ENCODE results near the gene PEX19.

Gene PEX19

DNA sequence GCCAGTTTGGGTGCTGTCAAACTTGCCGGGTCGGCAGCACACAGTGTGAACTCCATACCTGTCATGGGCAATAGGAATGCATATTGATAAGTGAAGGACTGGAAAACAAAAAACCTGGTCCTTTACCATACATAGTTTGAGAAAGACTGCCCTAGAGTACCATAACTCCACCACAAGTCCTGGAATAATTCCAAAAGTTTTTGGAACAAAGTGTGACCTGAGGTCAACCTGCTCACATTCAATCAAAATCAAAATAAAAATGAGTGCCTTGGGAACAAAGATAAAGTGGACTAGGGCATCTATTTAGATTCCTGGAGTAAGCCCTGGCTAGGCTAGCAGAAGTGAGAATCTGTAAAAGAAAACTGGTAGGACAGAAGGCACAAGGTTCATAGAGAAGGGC, 7.6 kb downstream of the PEX19 start:
- DNase-seq, result no peak

DNA sequence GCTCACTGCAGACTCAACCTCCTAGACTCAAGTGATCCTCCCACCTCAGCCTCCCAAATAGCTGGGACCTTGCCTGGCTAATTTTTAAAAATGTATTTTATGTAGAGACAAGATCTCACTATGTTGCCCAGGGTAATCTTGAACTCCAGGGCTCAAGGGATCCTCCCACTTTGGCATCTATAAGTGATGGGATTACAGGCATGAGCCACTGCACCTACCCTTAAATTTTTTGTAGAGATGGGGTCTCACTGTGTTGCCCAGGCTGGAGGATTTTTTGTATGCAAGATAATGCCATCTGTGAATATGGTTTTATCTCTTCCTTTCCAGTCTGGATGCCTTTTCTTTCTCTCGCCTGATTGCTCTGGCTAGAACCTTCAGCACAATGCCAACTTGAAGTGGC, 13.9 kb downstream of the PEX19 start:
- DNase-seq, result no peak

GRCh38 chr1:160267284-160267991, 17.5 kb downstream of the PEX19 start:
- no peak for DNase-seq

- no peak for DNase-seq
Observed at GRCh38 chr1:160264795-160265307, 20.1 kb downstream of the PEX19 start.

DNA sequence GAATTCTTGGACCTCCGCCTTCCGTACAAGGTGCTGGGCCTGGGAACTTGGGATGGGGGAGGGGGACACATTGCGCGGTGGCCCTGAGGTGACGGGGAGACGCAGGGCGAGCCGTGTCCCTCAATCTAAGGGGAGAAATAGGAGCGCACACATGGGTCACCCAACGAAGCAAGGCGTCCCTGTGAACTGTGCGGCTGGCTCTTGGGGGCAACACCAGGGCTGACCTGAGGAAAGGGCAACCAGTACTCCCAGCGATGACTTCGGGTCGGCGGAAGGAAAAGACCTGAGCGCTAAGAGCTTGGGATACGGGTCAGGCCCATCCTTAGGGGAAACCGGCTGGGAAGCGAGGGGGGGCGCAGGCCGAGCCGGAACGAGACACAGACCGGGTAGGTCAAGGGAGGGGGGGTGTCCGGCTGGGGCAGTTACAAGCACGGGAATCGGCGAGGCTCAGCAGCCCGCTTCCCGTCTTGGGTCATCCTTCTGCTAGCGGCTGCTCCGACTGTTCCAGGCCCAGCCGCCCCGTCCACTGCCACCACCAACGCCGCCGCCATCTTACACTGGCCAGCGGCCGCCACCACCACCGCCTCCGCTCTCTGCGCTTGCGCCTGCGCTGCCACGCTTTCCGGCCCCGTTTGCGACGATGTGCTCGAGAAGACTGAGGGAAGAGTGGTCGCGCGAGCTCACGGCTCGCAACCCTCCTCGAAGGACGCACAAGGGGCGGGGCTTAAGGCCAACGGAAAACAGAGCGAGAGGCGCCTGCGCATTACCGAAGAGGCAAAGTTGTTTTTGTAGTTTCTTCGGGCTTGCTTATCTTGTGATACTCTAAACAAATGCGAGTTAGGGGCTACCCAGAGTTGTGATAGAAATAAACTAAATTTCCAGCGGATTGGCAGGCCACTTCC, 22.8 kb downstream of the PEX19 start, which contains the start of gene DCAF8:
Gene DCAF8, minus strand, starts transcription at position 657 of the 902 bp plus-strand sequence. CDS start 18,541 bp downstream, outside the sequence.
- peak; percentile 99 for DNase-seq

GRCh38 chr1:160261556-160261892, 23.4 kb downstream of the PEX19 start:
- peak; percentile 81 for DNase-seq

- no peak for DNase-seq
Observed at GRCh38 chr1:160260406-160261382, 24.2 kb downstream of the PEX19 start.

- no peak for DNase-seq
Observed at GRCh38 chr1:160258177-160258798, 26.6 kb downstream of the PEX19 start.

GRCh38 chr1:160257411-160258015, 27.4 kb downstream of the PEX19 start:
- no peak for DNase-seq

DNA sequence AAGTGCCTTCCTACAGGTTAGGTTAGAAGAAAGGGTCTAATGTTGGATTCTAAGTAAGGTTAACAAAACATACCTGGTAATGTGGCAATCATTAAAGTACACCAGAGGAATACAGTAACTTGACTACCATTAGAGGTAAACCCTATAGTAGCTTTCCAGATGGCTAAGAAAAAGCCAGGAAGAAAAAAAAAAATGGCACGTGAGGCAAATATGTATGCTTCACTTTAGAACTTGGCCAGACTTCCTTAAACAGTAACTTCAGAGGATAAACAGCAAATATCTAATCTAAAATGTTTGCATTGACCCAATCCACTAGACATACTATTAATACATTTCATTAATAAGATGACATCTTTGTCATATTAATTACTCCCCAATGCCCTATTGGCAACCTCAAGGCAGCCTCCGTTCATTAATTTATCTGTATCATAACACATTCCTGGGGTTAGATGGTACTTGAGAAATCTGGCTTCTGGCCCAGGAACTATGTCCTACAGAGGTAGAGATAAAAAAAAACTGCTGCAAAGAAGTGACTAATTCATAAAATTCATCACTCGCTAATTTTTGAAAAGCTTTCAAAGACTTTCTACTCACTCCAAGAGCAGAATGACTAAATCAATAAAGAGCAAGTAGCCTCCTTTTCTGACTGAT, 28.4 kb downstream of the PEX19 start:
- DNase-seq, result no peak

GRCh38 chr1:160255781-160256300, 29.1 kb downstream of the PEX19 start:
- DNase-seq, result no peak

GRCh38 chr1:160251687-160252526, 33.0 kb downstream of the PEX19 start:
- peak; percentile 58 for DNase-seq

DNA sequence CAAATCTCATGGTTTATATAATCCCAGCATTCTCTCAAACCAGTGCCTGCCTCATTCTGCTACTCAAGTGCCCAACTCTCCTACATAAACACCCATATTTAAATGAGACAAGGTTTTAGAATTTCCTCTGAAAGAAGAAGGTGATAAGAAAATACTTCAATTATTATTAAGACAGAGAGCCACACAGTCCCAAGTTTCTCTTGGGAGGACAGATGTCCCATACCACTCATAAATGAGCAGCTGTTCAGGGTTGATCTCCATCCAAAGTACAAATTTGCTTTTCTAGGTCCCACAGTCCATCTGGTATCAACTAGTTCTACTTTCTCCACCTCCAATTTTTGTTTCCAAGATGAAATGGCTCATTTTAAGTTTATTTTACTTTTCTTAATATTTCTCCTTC, 33.9 kb downstream of the PEX19 start:
- no peak for DNase-seq

DNA sequence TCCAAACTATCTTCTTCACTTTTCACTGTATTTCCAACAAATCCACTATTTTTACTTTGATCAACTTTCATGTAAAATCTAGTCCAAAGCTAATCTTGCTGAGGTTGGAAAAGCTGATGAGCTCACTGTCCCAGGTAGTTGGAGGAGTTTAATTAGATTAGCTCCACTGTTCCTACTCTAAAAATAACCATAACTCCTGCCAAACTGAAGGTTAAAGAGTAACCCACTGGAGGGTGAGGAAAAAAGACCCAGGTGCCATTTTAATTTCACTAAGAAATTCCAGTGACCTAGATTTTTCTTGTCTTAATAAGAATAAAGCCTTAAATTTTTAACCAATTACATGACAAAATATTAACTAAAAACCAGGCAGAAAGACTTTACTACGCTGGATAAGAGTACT, 37.9 kb downstream of the PEX19 start:
- no peak for DNase-seq

GRCh38 chr1:160245434-160245833, 39.5 kb downstream of the PEX19 start:
- DNase-seq, result no peak

- DNase-seq, result no peak
Observed at GRCh38 chr1:160244209-160244608, 40.7 kb downstream of the PEX19 start.

- no peak for DNase-seq
Observed at GRCh38 chr1:160243767-160244166, 41.2 kb downstream of the PEX19 start.

DNA sequence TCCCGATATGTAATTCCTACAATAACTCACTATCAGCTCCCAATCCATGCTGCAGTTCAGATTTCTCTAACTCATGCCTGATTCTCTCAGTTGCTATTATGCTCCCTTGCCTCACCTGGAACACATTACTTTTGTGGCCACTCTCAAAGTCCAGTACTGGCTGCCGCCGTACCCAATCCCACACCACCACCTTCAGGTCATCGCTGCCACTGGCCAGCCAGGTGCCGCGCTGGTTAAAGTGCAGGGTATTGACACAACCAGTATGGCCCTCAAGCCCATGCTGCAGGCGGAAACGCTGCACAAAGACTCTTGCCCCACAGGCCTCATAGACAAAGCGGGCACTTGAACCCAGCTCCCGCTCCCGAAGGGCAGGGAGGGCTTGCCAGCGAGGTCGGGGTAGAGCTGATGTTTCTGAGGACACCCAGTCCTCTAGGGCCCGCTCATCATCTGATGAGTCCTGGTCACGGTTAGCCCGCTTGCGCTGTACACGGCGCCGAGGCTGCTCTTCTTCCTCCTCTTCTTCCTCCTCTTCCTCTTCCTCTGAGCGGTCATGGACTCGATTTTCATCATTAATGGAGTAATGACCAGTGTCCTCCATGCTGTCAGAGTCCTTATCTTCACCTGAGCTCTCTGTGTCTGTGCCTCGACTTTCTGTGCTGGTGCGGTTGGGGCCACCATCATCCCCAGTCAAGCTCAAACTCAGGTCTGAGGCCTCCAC, 45.2 kb downstream of the PEX19 start:
- no peak for DNase-seq

DNA sequence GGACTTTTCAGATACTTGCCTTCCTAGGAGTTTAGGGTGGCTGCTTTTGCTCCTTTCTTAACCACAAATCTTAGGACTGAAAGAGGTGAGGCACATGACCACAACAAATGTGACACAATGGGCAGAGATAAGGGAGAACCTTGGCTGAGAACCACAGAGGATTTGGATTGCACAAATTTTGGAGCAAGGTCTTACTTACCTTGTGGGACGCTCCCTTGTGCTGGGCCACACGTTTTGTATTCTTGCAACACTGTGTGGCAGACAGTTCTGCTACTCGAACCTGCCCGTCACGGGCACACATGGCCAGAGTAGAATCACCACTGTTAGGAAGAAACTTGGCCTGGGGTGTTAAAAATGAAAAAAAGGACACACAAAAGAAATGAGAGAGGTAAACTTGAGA, 46.5 kb downstream of the PEX19 start:
- no peak for DNase-seq
